OCI-LY7 (cell line): ENCODE data around the gene VPS35. TPM values are rescaled to one million over a fixed set of nuclear protein-coding genes. Genes with fewer than 3 reads are reported as not detected.

Experiments
- BruUV-seq: library from RNA; stranded (reverse); fragments of 400-500 nt; replicated peaks from 2 replicates; lab custom pipeline; 2021; lab: Mats Ljungman, UMichigan
- CTCF ChIA-PET: fragments of 300-600 bp; sonication (Branson Sonifier 250); formaldehyde crosslinking; loops from one replicate; lab custom pipeline; 2022; ENCODE audit warnings: antibody characterized with exemption; ENCODE audit not compliant: unreplicated experiment; lab: Charles Lee
- POLR2A ChIA-PET: fragments of 300-600 bp; sonication (Branson Sonifier 250); formaldehyde crosslinking; loops from one replicate; lab custom pipeline; 2022; ENCODE audit warnings: antibody characterized with exemption; lab: Charles Lee
- DNase-seq: peaks from one replicate; pipeline ENCODE4 v3.0.0-alpha.2; 2015; ENCODE audit warnings: low spot score
- H2AFZ ChIP-seq: fragments of 200-600 bp; sonication (generic), shearing (Covaris generic); 2 replicates; pipeline ENCODE4 v1.6.1; 2014; ENCODE audit warnings: mild to moderate bottlenecking, antibody characterized with exemption, low read length, moderate library complexity
- H3K27ac ChIP-seq: fragments of 200-600 bp; sonication (generic); 2 replicates; pipeline ENCODE4 v1.5.1; 2014; ENCODE audit warnings: mixed run types, low read depth, mild to moderate bottlenecking, moderate library complexity, low read length, inconsistent platforms; ENCODE audit not compliant: poor library complexity, severe bottlenecking
- H3K36me3 ChIP-seq: fragments of 200-600 bp; sonication (generic); 2 replicates; pipeline ENCODE4 v1.6.1; 2014; ENCODE audit warnings: mild to moderate bottlenecking, antibody characterized with exemption, low read length, moderate library complexity, mixed read lengths; ENCODE audit not compliant: insufficient read depth
- H3K4me1 ChIP-seq: fragments of 200-600 bp; sonication (generic); 2 replicates; pipeline ENCODE4 v1.5.1; 2014; ENCODE audit warnings: mild to moderate bottlenecking, low read length; ENCODE audit not compliant: insufficient read depth, poor library complexity, severe bottlenecking
- H3K4me2 ChIP-seq: fragments of 200-600 bp; sonication (generic); 2 replicates; pipeline ENCODE4 v1.6.1; 2014; ENCODE audit warnings: mild to moderate bottlenecking, low read length
- H3K4me3 ChIP-seq: fragments of 200-600 bp; sonication (generic); 2 replicates; pipeline ENCODE4 v1.5.1; 2014; ENCODE audit warnings: mild to moderate bottlenecking, low read depth, low read length; ENCODE audit not compliant: poor library complexity, severe bottlenecking
- H3K79me2 ChIP-seq: fragments of 200-600 bp; sonication (generic); 2 replicates; pipeline ENCODE4 v1.6.1; 2016; ENCODE audit warnings: low read depth, mild to moderate bottlenecking, low read length, moderate library complexity, mixed read lengths; ENCODE audit not compliant: insufficient read depth
- H3K9me2 ChIP-seq: fragments of 200-600 bp; sonication (generic); 2 replicates; pipeline ENCODE4 v1.6.1; 2016; ENCODE audit warnings: mild to moderate bottlenecking, low read length, mixed read lengths; ENCODE audit not compliant: insufficient read depth
- H3K9me3 ChIP-seq: fragments of 200-600 bp; sonication (generic); 2 replicates; pipeline ENCODE4 v1.6.1; 2014; ENCODE audit warnings: mild to moderate bottlenecking, mixed run types, low read length, mixed read lengths
- H4K20me1 ChIP-seq: fragments of 200-600 bp; sonication (generic); 2 replicates; pipeline ENCODE4 v1.6.1; 2014; ENCODE audit warnings: mild to moderate bottlenecking, antibody characterized with exemption, low read length, moderate library complexity, mixed read lengths; ENCODE audit not compliant: insufficient read depth
- CTCF ChIP-seq: fragments of 200-600 bp; sonication (generic); conservative IDR thresholded peaks from 2 replicates; pipeline ENCODE4 v1.5.1; 2014; ENCODE audit warnings: mild to moderate bottlenecking, antibody characterized with exemption, low read length, moderate library complexity, mixed read lengths
- EZH2phosphoT487 ChIP-seq: fragments of 200-600 bp; sonication (generic); IDR thresholded peaks from 2 replicates; pipeline ENCODE4 v1.6.1; 2018; ENCODE audit warnings: low read depth, borderline replicate concordance, mild to moderate bottlenecking, mixed run types, antibody characterized with exemption, low read length, moderate library complexity, mixed read lengths
- intact Hi-C: fragments of 100-400 bp; cut with micrococcal nuclease; formaldehyde crosslinking; loops from one replicate; pipeline ENCODE4 v1.10.0; 2022; ENCODE audit not compliant: unreplicated experiment
- total RNA-seq, 2 experiments: library from RNA; depleted of rRNA in 1 of 2; stranded (reverse); fragments of >200 nt in 1 of 2; shearing (Covaris generic) in 1 of 2; gene quantifications; 2 replicates each; pipeline ENCODE4 v1.2.3, GENCODE V29; 2014 to 2022

The VPS35 gene
- total RNA-seq, 2 experiments from 2014 or later = 64.6 to 100 TPM

- ChIA-PET CTCF (no interaction called here), POLR2A (interaction anchor here (0.7 to 2.2 kb wide), 2 partner anchors 16 to 23 kb away, joined by 3 to 7 read pairs; no protein-coding TSS in a partner anchor)
- H4K20me1 ChIP-seq = no peaks in the 10 kb centered on the region
- H3K27ac ChIP-seq = no peak overlapping the region
- H3K9me3 ChIP-seq = no peaks in the 10 kb centered on the region
- H3K9me2 ChIP-seq = no peaks in the 10 kb centered on the region
- no peak overlapping the region for H2AFZ ChIP-seq
- peaks cover 13% of the 10 kb centered on the region for H3K4me1 ChIP-seq
- no TSS peak for BruUV-seq
- no peak overlapping the region for H3K4me2 ChIP-seq
- H3K36me3 ChIP-seq = peaks cover 93% of the 10 kb centered on the region
- no peak overlapping the region for H3K4me3 ChIP-seq
- H3K79me2 ChIP-seq = no peaks in the 10 kb centered on the region
- DNase-seq = no peak
- TF ChIP-seq EZH2phosphoT487 (no peak), CTCF (no peak)
- intact Hi-C loops = no loop called here
These were observed 26.9 kb downstream of the VPS35 start for GRCh38 chr16:46662123-46662522.

GRCh38 chr16:46658925-46659324 is 30.1 kb downstream of the VPS35 start:
- no peaks in the 10 kb centered on the region for H3K9me2 ChIP-seq
- 0 out of 2 replicates have a peak overlapping the region, but pooled peaks have one; percentile 11 for H3K4me2 ChIP-seq
- H3K4me1 ChIP-seq = peaks cover 13% of the 10 kb centered on the region
- H3K9me3 ChIP-seq = no peaks in the 10 kb centered on the region
- ChIA-PET CTCF (no interaction called here), POLR2A (no interaction called here)
- intact Hi-C loops = no loop called here
- no peaks in the 10 kb centered on the region for H3K79me2 ChIP-seq
- no peak overlapping the region for H3K27ac ChIP-seq
- H3K4me3 ChIP-seq = no peak overlapping the region
- no peaks in the 10 kb centered on the region for H4K20me1 ChIP-seq
- peak; percentile 56 for DNase-seq
- H3K36me3 ChIP-seq = peaks cover 65% of the 10 kb centered on the region
- H2AFZ ChIP-seq = no peak overlapping the region
- no TSS peak for BruUV-seq
- no peak for TF ChIP-seq EZH2phosphoT487
- no peak for TF ChIP-seq CTCF

GRCh38 chr16:46651305-46651704 is 37.7 kb downstream of the VPS35 start:
- H2AFZ ChIP-seq = no peak overlapping the region
- ChIA-PET POLR2A (no interaction called here), CTCF (no interaction called here)
- H3K36me3 ChIP-seq = no peaks in the 10 kb centered on the region
- H3K27ac ChIP-seq = no peak overlapping the region
- no peaks in the 10 kb centered on the region for H3K4me1 ChIP-seq
- H3K4me3 ChIP-seq = no peak overlapping the region
- H3K4me2 ChIP-seq = no peak overlapping the region
- no peak for DNase-seq
- TF ChIP-seq EZH2phosphoT487 (no peak), CTCF (no peak)
- H4K20me1 ChIP-seq = no peaks in the 10 kb centered on the region
- no peaks in the 10 kb centered on the region for H3K79me2 ChIP-seq
- BruUV-seq = no TSS peak
- H3K9me3 ChIP-seq = no peaks in the 10 kb centered on the region
- H3K9me2 ChIP-seq = no peaks in the 10 kb centered on the region
- intact Hi-C loops = no loop called here
